GM12878 (cell line): ENCODE measurements around the gene DPEP1. TPM values are rescaled to one million over a fixed set of nuclear protein-coding genes. Genes with fewer than 3 reads are reported as not detected.

Source experiments
- ATAC-seq: fragments of 200-7000 bp; cut with Tn5 transposase; 3 replicates; pipeline ENCODE4 v1.9.1; 2020; ENCODE audit warnings: mild to moderate bottlenecking, moderate library complexity
- BruUV-seq: library from RNA; stranded (reverse); fragments of 400-500 nt; replicated peaks from 2 replicates; lab custom pipeline; 2021; lab: Mats Ljungman, UMichigan
- CTCF ChIA-PET: fragments of 300-600 bp; sonication (Branson Sonifier 250); formaldehyde crosslinking; extraction: SDS; loops from one replicate; lab custom pipeline; 2021; ENCODE audit warnings: inconsistent platforms; lab: Yijun Ruan, JAX
- POLR2A ChIA-PET: fragments of 350-600 bp; formaldehyde crosslinking; extraction: SDS; loops from one replicate; lab custom pipeline; 2021; ENCODE audit warnings: inconsistent platforms; lab: Charles Lee
- RAD21 ChIA-PET: fragments of 300-600 bp; sonication (Branson Sonifier 250); formaldehyde crosslinking; loops from one replicate; lab custom pipeline; 2023; ENCODE audit warnings: antibody characterized with exemption; ENCODE audit not compliant: unreplicated experiment; lab: Charles Lee
- SMC1A ChIA-PET: fragments of 300-600 bp; sonication (Branson Sonifier 250); formaldehyde crosslinking; loops from one replicate; lab custom pipeline; 2023; ENCODE audit not compliant: unreplicated experiment, uncharacterized antibody; lab: Charles Lee
- DNase-seq: peaks from one replicate; pipeline ENCODE4 v3.0.0-alpha.2; 2011; ENCODE audit warnings: low read depth, low spot score
- FAIRE-seq: peaks from 3 replicates; lab custom pipeline; 2011; peaks lifted over from hg19 to GRCh38; lab: Jason Lieb, UNC
- H2AFZ ChIP-seq: 2 replicates; pipeline ENCODE4 v1.6.0; 2011; ENCODE audit warnings: low read depth, low read length, control low read depth; ENCODE audit not compliant: control insufficient read depth
- H3K27ac ChIP-seq: 2 replicates; pipeline ENCODE4 v1.5.1; 2011; ENCODE audit warnings: control low read depth; ENCODE audit not compliant: control insufficient read depth, insufficient read depth
- H3K27me3 ChIP-seq, 2 experiments: replicated peaks in 1 of 2; 2 replicates each; pipeline versions ENCODE4 v1.6.0 to v1.6.1; 2011; ENCODE audit warnings: low read length in 1 of 2; ENCODE audit not compliant: control insufficient read depth in 2 of 2, insufficient read depth in 2 of 2
- H3K36me3 ChIP-seq, 2 experiments: 2 replicates each; pipeline ENCODE4 v1.5.1; 2011; ENCODE audit warnings: low read length in 1 of 2; ENCODE audit not compliant: control insufficient read depth in 2 of 2, insufficient read depth in 2 of 2
- H3K4me1 ChIP-seq: 2 replicates; pipeline ENCODE4 v1.6.1; 2011; ENCODE audit warnings: mild to moderate bottlenecking, low read length, moderate library complexity, mixed read lengths; ENCODE audit not compliant: control insufficient read depth, insufficient read depth
- H3K4me2 ChIP-seq: 2 replicates; pipeline ENCODE4 v1.6.0; 2011; ENCODE audit warnings: control low read depth; ENCODE audit not compliant: control insufficient read depth, insufficient read depth
- H3K4me3 ChIP-seq: fragments of 200-600 bp; sonication (generic); 2 replicates; pipeline ENCODE4 v1.5.1; 2016
- H3K79me2 ChIP-seq: 2 replicates; pipeline ENCODE4 v1.6.0; 2011; ENCODE audit warnings: low read length; ENCODE audit not compliant: control insufficient read depth, insufficient read depth
- H3K9ac ChIP-seq: 2 replicates; pipeline ENCODE4 v1.8.0; 2011; ENCODE audit warnings: low read length, control low read depth, mixed read lengths; ENCODE audit not compliant: control insufficient read depth, insufficient read depth
- H3K9me3 ChIP-seq: replicated peaks from 3 replicates; pipeline ENCODE4 v1.5.1; 2011; ENCODE audit warnings: mild to moderate bottlenecking, low read length; ENCODE audit not compliant: control insufficient read depth, insufficient read depth
- H4K20me1 ChIP-seq: 2 replicates; pipeline ENCODE4 v1.6.0; 2011; ENCODE audit not compliant: control insufficient read depth, insufficient read depth
- CHD1 ChIP-seq: IDR thresholded peaks from 2 replicates; pipeline ENCODE4 v1.6.1; 2012; ENCODE audit warnings: low read depth, low read length, improper control_type of control experiment
- CHD2 ChIP-seq: IDR thresholded peaks from 2 replicates; pipeline ENCODE4 v1.6.1; 2011; ENCODE audit warnings: low read depth, low read length, improper control_type of control experiment, borderline replicate concordance
- CREB1 ChIP-seq: IDR thresholded peaks from 2 replicates; pipeline ENCODE4 v1.6.1; 2012; ENCODE audit warnings: low read depth, mild to moderate bottlenecking, inconsistent platforms
- FOS ChIP-seq: IDR thresholded peaks from 3 replicates; pipeline ENCODE4 v1.6.1; 2011; ENCODE audit warnings: borderline replicate concordance; ENCODE audit not compliant: insufficient read length; ENCODE audit errors: extremely low read depth
- HCFC1 ChIP-seq: fragments of 150-350 bp; IDR thresholded peaks from 2 replicates; pipeline ENCODE4 v1.6.1; 2014; ENCODE audit warnings: low read length
- HDAC2 ChIP-seq: fragments of 200-600 bp; sonication (generic); IDR thresholded peaks from 2 replicates; pipeline ENCODE4 v1.6.1; 2017
- POLR2AphosphoS5 ChIP-seq: IDR thresholded peaks from 2 replicates; pipeline ENCODE4 v1.6.1; 2011; ENCODE audit warnings: mild to moderate bottlenecking, low read length, inconsistent platforms
- ZBED1 ChIP-seq: IDR thresholded peaks from 2 replicates; pipeline ENCODE4 v1.6.1; 2016; ENCODE audit warnings: borderline replicate concordance
- ZNF384 ChIP-seq: IDR thresholded peaks from 2 replicates; pipeline ENCODE4 v1.6.1; 2012; ENCODE audit warnings: low read depth, mild to moderate bottlenecking, low read length, improper control_type of control experiment, borderline replicate concordance
- ZSCAN29 ChIP-seq: fragments of 450-650 bp; IDR thresholded peaks from 2 replicates; pipeline ENCODE4 v1.6.1; 2017; ENCODE audit warnings: mild to moderate bottlenecking, moderate library complexity
- WGBS: methylation state at CpG from one replicate; pipeline ENCODE4 v1.1.6; 2016; ENCODE audit warnings: low lambda C conversion rate; ENCODE audit not compliant: insufficient replicate concordance, insufficient coverage; ENCODE audit errors: missing lambda C conversion rate; 5-methylcytosine and 5-hydroxymethylcytosine counted together
- in situ Hi-C: fragments of 300-500 bp; cut with MboI; formaldehyde crosslinking; loops from 9 replicates; pipeline ENCODE4 v1.14.3; 2018; ENCODE audit warnings: mixed read lengths
- intact Hi-C: fragments of 100-400 bp; cut with micrococcal nuclease; formaldehyde crosslinking; loops from one replicate; pipeline ENCODE4 v1.14.2; 2022; ENCODE audit not compliant: unreplicated experiment
- polyA plus RNA-seq, 11 experiments: library from polyadenylated mRNA; depleted of rRNA in 4 of 11; unstranded in 6 of 11; stranded (reverse) in 5 of 11; fragments of >200 nt; fragmentation: Nextera tagmentation in 4 of 11; fragmentation: Illumina TruSeq in 1 of 11; extraction: Ambion mirVana in 4 of 11; extraction: Trizol in 1 of 11; gene quantifications; 1 replicate in 1 of 11; 2 replicates in 10 of 11; pipeline versions ENCODE4 v1.2.1 to v1.2.3, GENCODE V29; 2011 to 2016; ENCODE audit warnings: inconsistent platforms in 2 of 11, missing spikeins in 2 of 11, low read depth in 1 of 11
- total RNA-seq, 4 experiments: library from RNA; depleted of rRNA in 3 of 4; stranded (reverse); fragments of >200 nt in 3 of 4; fragmentation: Illumina TruSeq in 1 of 4; extraction: Trizol in 1 of 4; gene quantifications; 2 replicates each; pipeline versions ENCODE4 v1.2.1 to v1.2.3, GENCODE V29; 2013 to 2021
- TF ChIP-seq, protein P1 (sequence below): fragments of 450-650 bp; formaldehyde crosslinking; IDR thresholded peaks from 2 replicates; pipeline ENCODE4 v1.5.0; 2022; ENCODE audit warnings: mild to moderate bottlenecking, missing genetic modification characterization
- TF ChIP-seq, protein P2 (sequence below): fragments of 450-650 bp; conservative IDR thresholded peaks from 2 replicates; pipeline ENCODE4 v1.6.1; 2017; ENCODE audit warnings: mild to moderate bottlenecking, moderate library complexity

The DPEP1 gene
- total and polyA plus RNA-seq, 10 of the 15 experiments (the other 5 are each of a cell fraction or from before 2014, with no cell fraction given): not detected

DNA sequence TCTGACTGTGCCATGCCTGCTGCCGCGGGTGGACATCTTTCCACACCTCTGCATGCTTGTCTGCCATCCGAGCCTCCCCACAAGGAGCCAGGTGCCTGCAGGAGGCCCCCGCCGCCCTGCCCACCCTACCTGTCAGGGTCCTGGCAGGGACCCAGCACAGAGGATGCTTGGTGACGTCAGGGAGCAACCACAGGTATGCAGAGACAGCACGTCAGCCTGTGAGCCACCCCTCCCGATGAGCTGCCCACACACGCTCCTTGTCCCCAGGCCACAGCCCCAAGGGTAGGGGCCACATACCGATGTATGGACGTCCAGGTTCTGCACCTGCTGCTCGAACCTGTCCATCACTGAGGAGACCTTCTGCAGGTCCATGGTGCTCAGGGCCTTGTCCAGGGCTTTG is 33.5 kb downstream of the DPEP1 start:
- Histone ChIP-seq H3K36me3 (peaks cover 6 to 32% of the 10 kb centered on the region in 2 experiments; a peak in 3 of 4 replicates), H3K9ac (no peak overlapping the region), H3K79me2 (no peaks in the 10 kb centered on the region), H3K27me3 (no peaks in the 10 kb centered on the region), H3K27ac (no peak overlapping the region), H2AFZ (no peak overlapping the region), H3K4me2 (no peak overlapping the region), H3K4me3 (no peak overlapping the region), H3K9me3 (no peaks in the 10 kb centered on the region), H3K4me1 (no peaks in the 10 kb centered on the region), H4K20me1 (no peaks in the 10 kb centered on the region)
- DNase-seq (no peak), FAIRE-seq (no peak), ATAC-seq (no peak)
- TF ChIP-seq CREB1 (no peak), POLR2AphosphoS5 (no peak), HCFC1 (no peak), ZSCAN29 (no peak), CHD2 (no peak), ZBED1 (no peak), FOS (no peak), ZNF384 (no peak), CHD1 (no peak), HDAC2 (no peak)
- TF ChIP-seq, protein P1, sequence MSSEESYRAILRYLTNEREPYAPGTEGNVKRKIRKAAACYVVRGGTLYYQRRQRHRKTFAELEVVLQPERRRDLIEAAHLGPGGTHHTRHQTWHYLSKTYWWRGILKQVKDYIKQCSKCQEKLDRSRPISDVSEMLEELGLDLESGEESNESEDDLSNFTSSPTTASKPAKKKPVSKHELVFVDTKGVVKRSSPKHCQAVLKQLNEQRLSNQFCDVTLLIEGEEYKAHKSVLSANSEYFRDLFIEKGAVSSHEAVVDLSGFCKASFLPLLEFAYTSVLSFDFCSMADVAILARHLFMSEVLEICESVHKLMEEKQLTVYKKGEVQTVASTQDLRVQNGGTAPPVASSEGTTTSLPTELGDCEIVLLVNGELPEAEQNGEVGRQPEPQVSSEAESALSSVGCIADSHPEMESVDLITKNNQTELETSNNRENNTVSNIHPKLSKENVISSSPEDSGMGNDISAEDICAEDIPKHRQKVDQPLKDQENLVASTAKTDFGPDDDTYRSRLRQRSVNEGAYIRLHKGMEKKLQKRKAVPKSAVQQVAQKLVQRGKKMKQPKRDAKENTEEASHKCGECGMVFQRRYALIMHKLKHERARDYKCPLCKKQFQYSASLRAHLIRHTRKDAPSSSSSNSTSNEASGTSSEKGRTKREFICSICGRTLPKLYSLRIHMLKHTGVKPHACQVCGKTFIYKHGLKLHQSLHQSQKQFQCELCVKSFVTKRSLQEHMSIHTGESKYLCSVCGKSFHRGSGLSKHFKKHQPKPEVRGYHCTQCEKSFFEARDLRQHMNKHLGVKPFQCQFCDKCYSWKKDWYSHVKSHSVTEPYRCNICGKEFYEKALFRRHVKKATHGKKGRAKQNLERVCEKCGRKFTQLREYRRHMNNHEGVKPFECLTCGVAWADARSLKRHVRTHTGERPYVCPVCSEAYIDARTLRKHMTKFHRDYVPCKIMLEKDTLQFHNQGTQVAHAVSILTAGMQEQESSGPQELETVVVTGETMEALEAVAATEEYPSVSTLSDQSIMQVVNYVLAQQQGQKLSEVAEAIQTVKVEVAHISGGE (CRISPR knock-in tag): no peak
- TF ChIP-seq, protein P2, sequence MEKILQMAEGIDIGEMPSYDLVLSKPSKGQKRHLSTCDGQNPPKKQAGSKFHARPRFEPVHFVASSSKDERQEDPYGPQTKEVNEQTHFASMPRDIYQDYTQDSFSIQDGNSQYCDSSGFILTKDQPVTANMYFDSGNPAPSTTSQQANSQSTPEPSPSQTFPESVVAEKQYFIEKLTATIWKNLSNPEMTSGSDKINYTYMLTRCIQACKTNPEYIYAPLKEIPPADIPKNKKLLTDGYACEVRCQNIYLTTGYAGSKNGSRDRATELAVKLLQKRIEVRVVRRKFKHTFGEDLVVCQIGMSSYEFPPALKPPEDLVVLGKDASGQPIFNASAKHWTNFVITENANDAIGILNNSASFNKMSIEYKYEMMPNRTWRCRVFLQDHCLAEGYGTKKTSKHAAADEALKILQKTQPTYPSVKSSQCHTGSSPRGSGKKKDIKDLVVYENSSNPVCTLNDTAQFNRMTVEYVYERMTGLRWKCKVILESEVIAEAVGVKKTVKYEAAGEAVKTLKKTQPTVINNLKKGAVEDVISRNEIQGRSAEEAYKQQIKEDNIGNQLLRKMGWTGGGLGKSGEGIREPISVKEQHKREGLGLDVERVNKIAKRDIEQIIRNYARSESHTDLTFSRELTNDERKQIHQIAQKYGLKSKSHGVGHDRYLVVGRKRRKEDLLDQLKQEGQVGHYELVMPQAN: no peak
- in situ Hi-C loops: no loop called here
- CTCF ChIA-PET: no interaction called here
- SMC1A ChIA-PET: no interaction called here
- POLR2A ChIA-PET: interaction anchor here (0.6 kb wide), 1 partner anchor 18 kb away, joined by 3 read pairs; no protein-coding TSS in a partner anchor
- RAD21 ChIA-PET: no interaction called here
- BruUV-seq: no TSS peak
- intact Hi-C loops: no loop called here
- 98% methylated on average over 12 of the region's 12 CpGs for WGBS
